AG10803 (cell line): Measurements from ENCODE around the gene PDZD4.

Experiments used
- DNase-seq: peaks from one replicate; pipeline ENCODE4 v3.0.0; 2010; ENCODE audit warnings: low read depth
- H3K4me3 ChIP-seq: 2 replicates; pipeline ENCODE4 v1.5.1; 2011; ENCODE audit warnings: mild to moderate bottlenecking, low read length, control low read depth
- TF ChIP-seq, protein P1 (sequence below): conservative IDR thresholded peaks from 2 replicates; pipeline ENCODE4 v1.5.1; 2011; ENCODE audit warnings: mild to moderate bottlenecking, low read length, control low read depth, inconsistent platforms

Gene PDZD4

DNA sequence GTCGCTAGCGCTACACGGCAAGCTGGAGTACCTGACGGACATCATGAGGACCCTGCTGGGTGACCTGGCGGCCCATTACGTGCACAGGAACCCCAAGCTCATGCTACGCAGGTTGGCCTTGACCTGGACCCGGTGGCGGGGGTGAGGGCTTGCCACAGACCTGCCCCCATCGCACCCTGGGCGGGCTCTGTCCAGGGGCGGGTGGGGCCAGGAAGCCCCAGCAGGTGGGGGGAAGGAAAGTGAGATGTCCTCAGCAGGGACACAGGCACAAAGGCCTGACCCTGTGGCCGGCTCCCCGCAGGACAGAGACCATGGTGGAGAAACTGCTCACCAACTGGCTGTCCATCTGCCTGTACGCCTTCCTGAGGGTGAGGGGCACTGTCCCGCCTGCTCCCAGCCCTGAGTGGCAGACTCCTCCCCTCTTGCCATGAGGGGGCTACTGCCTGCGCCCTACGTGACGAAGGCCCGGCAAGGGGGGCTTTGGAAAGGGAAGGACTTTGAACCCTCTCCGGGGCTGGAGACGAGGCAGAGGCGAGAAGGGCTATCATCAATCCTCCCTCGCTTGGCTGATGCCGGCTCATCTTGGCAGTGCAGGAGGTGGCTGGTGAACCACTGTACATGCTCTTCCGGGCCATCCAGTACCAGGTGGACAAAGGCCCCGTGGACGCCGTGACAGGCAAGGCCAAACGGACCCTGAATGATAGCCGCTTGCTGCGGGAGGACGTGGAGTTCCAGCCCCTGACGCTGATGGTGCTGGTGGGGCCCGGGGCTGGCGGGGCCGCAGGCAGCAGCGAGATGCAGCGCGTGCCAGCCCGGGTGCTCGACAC is 54.8 kb downstream of the PDZD4 start:
- TF ChIP-seq, protein P1, sequence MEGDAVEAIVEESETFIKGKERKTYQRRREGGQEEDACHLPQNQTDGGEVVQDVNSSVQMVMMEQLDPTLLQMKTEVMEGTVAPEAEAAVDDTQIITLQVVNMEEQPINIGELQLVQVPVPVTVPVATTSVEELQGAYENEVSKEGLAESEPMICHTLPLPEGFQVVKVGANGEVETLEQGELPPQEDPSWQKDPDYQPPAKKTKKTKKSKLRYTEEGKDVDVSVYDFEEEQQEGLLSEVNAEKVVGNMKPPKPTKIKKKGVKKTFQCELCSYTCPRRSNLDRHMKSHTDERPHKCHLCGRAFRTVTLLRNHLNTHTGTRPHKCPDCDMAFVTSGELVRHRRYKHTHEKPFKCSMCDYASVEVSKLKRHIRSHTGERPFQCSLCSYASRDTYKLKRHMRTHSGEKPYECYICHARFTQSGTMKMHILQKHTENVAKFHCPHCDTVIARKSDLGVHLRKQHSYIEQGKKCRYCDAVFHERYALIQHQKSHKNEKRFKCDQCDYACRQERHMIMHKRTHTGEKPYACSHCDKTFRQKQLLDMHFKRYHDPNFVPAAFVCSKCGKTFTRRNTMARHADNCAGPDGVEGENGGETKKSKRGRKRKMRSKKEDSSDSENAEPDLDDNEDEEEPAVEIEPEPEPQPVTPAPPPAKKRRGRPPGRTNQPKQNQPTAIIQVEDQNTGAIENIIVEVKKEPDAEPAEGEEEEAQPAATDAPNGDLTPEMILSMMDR = no peak
- no peak for DNase-seq
- H3K4me3 ChIP-seq = no peak overlapping the region

GRCh38 chrX:153774576-153775292 is 55.6 kb downstream of the PDZD4 start:
- TF ChIP-seq, protein P1 = no peak
- H3K4me3 ChIP-seq = no peak overlapping the region
- no peak for DNase-seq

DNA sequence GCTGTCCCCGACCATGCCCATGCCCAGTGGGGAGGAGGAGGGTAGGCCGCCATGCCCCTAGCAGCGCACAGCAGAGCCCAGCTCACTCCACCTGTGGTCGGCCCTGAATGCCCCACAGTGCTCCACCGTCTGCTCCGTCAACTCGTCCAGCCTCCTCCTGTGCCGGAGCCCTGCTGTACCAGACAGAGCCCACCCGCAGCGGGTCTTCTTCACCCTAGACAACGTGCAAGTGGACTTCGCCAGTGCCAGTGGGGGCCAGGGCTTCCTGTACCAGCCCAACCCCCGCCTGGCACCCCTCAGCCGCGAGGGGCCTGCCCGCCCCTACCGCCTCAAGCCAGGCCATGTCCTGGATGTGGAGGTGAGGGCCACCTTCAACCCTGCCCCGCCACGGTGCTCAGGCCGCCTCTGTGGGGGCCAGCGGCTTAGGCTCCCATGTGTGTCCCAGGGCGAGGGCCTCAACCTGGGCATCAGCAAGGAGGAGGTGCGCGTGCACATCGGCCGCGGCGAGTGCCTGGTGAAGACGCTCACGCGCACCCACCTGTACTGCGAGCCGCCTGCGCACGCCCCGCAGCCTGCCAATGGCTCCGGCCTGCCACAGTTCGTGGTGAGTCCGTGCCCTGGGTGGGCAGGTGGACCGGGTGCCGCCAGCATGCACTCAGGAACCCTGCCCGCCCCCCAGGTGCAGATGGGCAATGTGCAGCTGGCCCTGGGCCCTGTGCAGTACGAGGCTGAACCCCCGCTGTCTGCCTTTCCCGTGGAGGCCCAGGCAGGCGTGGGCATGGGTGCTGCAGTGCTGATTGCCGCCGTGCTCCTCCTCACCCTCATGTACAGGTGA is 56.4 kb downstream of the PDZD4 start:
- no peak overlapping the region for H3K4me3 ChIP-seq
- TF ChIP-seq, protein P1 = no peak
- no peak for DNase-seq

DNA sequence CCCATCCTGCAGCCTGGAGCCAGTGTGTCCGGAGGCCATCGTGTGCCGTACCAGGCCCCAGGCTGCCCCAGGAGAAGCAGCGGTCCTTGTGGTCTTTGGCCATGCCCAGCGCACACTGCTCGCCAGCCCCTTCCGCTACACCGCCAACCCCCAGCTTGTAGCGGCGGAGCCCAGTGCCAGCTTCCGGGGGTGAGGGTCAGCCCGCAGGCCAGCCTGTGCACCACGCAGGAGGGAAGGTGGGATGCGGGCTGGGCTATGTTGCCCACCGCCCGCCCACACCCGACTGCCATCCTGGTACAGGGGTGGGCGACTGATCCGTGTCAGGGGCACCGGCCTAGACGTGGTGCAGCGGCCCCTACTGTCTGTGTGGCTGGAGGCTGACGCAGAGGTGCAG is 57.1 kb downstream of the PDZD4 start:
- DNase-seq = no peak
- TF ChIP-seq, protein P1 = no peak
- no peak overlapping the region for H3K4me3 ChIP-seq

DNA sequence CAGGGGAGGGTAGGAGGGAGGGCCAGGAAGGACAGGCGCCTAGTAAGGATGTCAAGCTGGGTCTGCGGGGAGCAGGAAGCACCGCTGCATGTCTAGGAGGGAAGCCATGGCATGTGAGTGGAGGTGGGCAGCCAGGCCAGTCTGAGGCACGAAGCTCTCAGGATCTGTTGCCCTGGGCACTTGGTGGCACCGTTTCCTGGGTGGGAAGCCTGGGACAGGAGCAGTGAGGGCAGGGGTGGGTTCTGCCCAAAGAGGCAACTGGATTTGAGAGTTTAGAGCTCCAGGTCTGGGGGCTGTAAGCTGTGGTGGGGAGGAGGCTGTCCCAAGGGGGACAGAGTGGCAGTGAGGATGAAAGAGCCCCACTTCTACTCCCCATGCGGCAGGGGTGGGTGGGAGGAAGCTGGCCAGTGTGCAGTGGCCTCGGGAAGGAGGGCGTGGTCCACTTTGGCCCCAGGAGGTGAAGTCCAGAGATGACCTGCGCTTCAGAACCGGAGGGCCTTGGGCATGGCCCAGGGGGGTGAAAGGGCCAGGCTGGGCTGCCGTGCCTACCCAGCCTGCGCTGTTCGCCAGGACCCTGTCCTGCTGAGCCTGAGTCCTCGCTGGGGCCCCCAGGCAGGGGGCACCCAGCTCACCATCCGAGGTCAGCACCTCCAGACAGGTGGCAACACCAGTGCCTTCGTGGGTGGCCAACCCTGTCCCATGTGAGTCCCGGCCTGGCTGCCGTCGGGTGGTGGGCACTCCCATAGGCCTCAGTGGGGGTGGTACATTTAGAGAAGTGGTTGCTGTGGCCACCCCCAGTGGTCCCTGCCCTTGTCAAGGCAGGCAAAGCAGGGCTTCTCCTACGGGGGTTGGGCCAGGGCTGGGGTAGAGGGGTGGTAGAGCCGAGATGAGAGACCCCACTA is 57.8 kb downstream of the PDZD4 start:
- DNase-seq = no peak
- TF ChIP-seq, protein P1 = no peak
- H3K4me3 ChIP-seq = no peak overlapping the region

GRCh38 chrX:153771415-153772315 is 58.7 kb downstream of the PDZD4 start:
- no peak for DNase-seq
- TF ChIP-seq, protein P1 = no peak
- no peak overlapping the region for H3K4me3 ChIP-seq
